ENCODE measurements around the gene TET1.
A peak's percentile ranks its signal among the peaks of the same experiment; 100 is the strongest.

TET1 gene

DNA sequence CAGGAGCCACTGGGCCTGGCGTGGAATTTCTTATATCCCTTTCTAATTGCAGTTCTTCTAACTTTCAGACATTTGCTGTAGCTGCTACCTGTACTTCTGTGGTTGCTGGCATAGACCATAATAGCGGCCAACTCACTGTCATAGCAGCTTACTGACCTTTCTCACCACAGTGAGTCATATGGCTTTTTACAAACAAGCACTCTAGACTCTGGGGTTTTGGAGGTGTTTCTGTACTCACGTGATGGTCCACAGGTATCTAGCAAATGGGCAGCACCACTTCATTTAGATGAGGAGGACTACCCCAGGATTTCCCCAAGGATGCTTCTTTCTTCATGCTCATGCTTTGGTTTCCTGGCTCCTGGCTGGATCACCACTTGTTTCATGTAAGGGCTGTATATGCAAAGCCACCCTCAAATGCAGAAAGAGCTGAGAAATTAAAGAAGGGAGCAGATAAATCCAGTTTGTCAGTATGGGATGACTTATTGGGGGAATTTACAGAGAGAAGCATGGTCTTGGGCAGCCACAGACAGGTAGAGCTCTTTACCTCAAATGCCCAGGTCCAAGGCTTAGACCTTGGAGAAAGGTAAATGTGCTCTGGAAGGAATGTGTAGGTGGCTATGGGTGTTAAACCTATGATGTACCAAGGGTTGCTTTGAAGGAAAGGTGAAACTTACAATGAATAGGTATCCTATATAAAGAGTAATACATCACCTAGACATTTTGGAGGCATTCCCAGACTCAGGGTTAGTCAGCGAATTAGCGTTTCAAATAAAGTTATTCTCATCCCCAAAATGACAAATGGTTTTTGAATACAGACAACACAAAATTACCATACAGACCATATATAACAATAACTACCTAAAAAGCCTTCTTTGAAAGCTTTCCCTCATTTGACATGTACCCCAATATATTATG is 16.9 kb upstream of the TET1 start:
- Histone ChIP-seq H3K9ac (ENCODE audit: low read length in 5 of 5) (no peak overlapping the region), H3K27ac (ENCODE audit: low read depth, low read length) (peak overlapping the region; percentile 45), H3K27me3 (ENCODE audit: control insufficient read depth in 5 of 5, insufficient read depth in 4 of 5, low read length in 5 of 5) (no peaks in the 10 kb centered on the region), H3K36me3 (ENCODE audit: control insufficient read depth in 5 of 5, insufficient read depth in 5 of 5, low read length in 5 of 5) (no peaks in the 10 kb centered on the region), H3K9me3 (ENCODE audit: control insufficient read depth in 5 of 5, low read length in 5 of 5) (no peaks in the 10 kb centered on the region), H3K4me3 (ENCODE audit: low read depth in 1 of 5, low read length in 5 of 5) (no peak overlapping the region), H3K4me1 (ENCODE audit: control insufficient read depth in 5 of 5, insufficient read depth in 5 of 5, low read length in 5 of 5) (peaks cover 0 to 27% (median 19%) of the 10 kb centered on the region in 5 donors)

DNA sequence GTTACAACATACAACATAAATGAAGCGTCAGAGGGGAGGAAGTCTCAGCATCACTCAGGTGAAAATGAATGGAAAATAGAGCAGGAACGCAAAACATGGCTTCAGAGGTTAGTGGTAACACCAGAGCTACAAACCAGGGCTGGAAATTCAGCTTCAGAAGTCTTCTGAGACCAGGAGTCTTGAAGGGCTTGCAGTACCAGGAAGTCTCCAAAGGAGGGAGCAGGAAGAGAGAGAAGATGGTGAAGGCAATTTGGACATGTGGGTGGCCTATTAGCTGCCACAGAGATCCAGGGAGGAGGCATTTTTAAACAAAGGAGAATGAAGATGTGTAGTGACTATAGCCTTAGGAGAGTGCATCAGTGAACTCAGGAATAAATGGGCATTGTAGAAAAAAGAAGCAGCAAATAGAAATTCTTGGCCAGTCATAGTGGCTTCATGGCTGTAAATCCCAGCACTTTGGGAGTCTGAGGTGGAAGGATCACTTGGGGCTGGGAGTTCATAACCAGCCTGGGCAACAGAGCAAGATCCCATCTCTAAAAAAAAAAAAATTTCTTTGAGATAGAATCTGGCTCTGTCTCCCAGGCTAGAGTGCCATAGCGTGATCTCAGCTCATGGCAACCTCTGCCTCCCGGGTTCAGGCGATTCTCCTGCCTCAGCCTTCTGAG is 9.3 kb upstream of the TET1 start:
- no peak overlapping the region for H3K9ac ChIP-seq (ENCODE audit: low read length in 5 of 5)
- H3K27ac ChIP-seq (ENCODE audit: low read depth, low read length): no peak overlapping the region
- H3K4me1 ChIP-seq (ENCODE audit: control insufficient read depth in 5 of 5, insufficient read depth in 5 of 5, low read length in 5 of 5): no peaks in the 10 kb centered on the region
- H3K9me3 ChIP-seq (ENCODE audit: control insufficient read depth in 5 of 5, low read length in 5 of 5): no peaks in the 10 kb centered on the region
- H3K4me3 ChIP-seq (ENCODE audit: low read depth in 1 of 5, low read length in 5 of 5): no peak overlapping the region
- no peaks in the 10 kb centered on the region for H3K27me3 ChIP-seq (ENCODE audit: control insufficient read depth in 5 of 5, insufficient read depth in 4 of 5, low read length in 5 of 5)
- no peaks in the 10 kb centered on the region for H3K36me3 ChIP-seq (ENCODE audit: control insufficient read depth in 5 of 5, insufficient read depth in 5 of 5, low read length in 5 of 5)

DNA sequence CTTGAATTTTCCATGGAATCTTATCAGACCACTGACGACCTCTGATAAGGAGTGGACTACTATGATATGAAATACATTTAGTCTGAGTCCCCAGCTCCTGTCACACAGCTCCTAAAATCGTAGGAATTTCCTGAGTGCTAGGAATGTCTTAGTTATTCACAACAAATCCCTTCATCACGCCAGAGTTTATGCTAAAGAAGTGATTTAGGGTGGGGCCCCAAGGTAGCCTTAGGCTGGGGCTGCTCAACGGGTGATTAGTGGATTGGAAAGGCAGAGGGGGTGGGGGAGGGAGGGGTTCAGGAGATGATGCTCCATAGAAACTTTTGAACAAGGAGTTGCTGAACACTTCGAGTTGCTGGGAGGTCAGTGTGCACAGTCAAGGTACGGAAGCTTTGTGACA is 7.0 kb upstream of the TET1 start:
- Histone ChIP-seq H3K9ac (ENCODE audit: low read length in 5 of 5) (no peak overlapping the region), H3K4me1 (ENCODE audit: control insufficient read depth in 5 of 5, insufficient read depth in 5 of 5, low read length in 5 of 5) (no peaks in the 10 kb centered on the region), H3K9me3 (ENCODE audit: control insufficient read depth in 5 of 5, low read length in 5 of 5) (no peaks in the 10 kb centered on the region), H3K36me3 (ENCODE audit: control insufficient read depth in 5 of 5, insufficient read depth in 5 of 5, low read length in 5 of 5) (no peaks in the 10 kb centered on the region), H3K4me3 (ENCODE audit: low read depth in 1 of 5, low read length in 5 of 5) (no peak overlapping the region), H3K27me3 (ENCODE audit: control insufficient read depth in 5 of 5, insufficient read depth in 4 of 5, low read length in 5 of 5) (no peaks in the 10 kb centered on the region), H3K27ac (ENCODE audit: low read depth, low read length) (no peak overlapping the region)

DNA sequence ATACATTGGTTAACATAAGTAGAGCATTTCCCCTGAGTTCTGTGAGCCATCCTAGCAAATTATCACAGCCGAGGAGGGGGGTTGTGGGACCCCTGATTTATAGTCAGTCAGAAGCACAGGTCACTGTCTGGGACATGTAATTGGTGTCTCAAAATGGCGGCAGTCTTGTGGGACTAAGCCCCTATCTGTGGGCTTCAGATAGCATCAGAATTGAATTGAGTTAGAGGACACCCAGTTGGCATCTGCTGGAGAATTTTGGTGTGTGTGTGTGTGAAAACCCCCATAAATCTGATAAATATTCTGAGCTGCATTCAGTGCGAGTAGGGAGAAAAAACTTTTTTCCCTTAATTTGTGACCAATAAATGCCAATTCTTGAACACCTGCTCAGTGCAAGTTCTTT is 6.5 kb upstream of the TET1 start:
- H3K4me3 ChIP-seq (ENCODE audit: low read depth in 1 of 5, low read length in 5 of 5): no peak overlapping the region

DNA sequence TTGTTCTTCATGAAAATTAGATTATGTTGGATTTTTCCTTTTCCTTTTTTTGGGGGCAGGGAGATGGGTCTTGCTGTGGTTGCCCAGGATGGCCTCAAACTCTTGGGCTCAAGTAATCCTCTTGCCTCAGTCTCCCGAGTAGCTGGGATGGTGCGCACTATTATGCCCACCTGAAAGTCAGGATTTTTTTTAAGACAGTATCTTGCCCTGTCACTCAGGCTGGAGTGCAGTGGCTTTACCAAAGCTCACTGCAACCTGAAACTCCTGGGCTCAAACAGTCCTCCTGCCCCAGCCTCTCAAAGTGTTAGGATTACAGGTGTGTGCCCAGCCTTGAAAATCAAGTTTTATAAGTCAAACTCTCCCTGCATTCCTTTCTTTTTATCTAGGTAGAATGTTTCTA is 1.7 kb upstream of the TET1 start:
- peaks cover 0 to 40% (median 36%) of the 10 kb centered on the region in 5 donors for H3K4me1 ChIP-seq (ENCODE audit: control insufficient read depth in 5 of 5, insufficient read depth in 5 of 5, low read length in 5 of 5)
- H3K27ac ChIP-seq (ENCODE audit: low read depth, low read length): no peak overlapping the region
- no peaks in the 10 kb centered on the region for H3K9me3 ChIP-seq (ENCODE audit: control insufficient read depth in 5 of 5, low read length in 5 of 5)
- H3K9ac ChIP-seq (ENCODE audit: low read length in 5 of 5): no peak overlapping the region
- H3K27me3 ChIP-seq (ENCODE audit: control insufficient read depth in 5 of 5, insufficient read depth in 4 of 5, low read length in 5 of 5): peaks cover 0 to 3% (median 0%) of the 10 kb centered on the region in 5 donors
- no peak overlapping the region for H3K4me3 ChIP-seq (ENCODE audit: low read depth in 1 of 5, low read length in 5 of 5)
- no peaks in the 10 kb centered on the region for H3K36me3 ChIP-seq (ENCODE audit: control insufficient read depth in 5 of 5, insufficient read depth in 5 of 5, low read length in 5 of 5)

More for the DNA sequence above, 6.5 kb upstream of the TET1 start:
- Histone ChIP-seq H3K4me1 (ENCODE audit: control insufficient read depth in 5 of 5, insufficient read depth in 5 of 5, low read length in 5 of 5) (no peaks in the 10 kb centered on the region), H3K9me3 (ENCODE audit: control insufficient read depth in 5 of 5, low read length in 5 of 5) (no peaks in the 10 kb centered on the region), H3K27ac (ENCODE audit: low read depth, low read length) (no peak overlapping the region), H3K36me3 (ENCODE audit: control insufficient read depth in 5 of 5, insufficient read depth in 5 of 5, low read length in 5 of 5) (no peaks in the 10 kb centered on the region), H3K27me3 (ENCODE audit: control insufficient read depth in 5 of 5, insufficient read depth in 4 of 5, low read length in 5 of 5) (no peaks in the 10 kb centered on the region), H3K9ac (ENCODE audit: low read length in 5 of 5) (no peak overlapping the region)

DNA sequence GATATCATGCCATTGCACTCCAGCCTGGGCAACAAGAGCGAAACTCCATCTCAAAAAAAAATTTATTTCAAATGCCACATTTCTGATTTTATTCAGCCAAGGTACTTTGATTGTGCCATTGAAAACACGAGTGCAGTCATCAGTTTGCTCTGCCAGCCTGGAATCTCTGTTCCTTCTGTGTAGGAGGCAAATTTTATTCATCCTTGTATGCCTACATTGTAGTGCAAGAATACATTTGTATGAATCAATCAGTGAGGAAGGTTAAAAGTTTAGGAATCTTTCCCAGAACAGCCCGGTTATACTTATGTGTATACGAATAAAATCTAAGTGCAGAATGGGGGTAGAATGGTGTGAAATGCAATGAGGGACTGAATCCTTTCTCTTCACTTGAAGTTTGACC is 886 bp upstream of the TET1 start:
- Histone ChIP-seq H3K9me3 (ENCODE audit: control insufficient read depth in 5 of 5, low read length in 5 of 5) (no peaks in the 10 kb centered on the region), H3K4me1 (ENCODE audit: control insufficient read depth in 5 of 5, insufficient read depth in 5 of 5, low read length in 5 of 5) (peaks cover 0 to 41% (median 36%) of the 10 kb centered on the region in 5 donors), H3K27ac (ENCODE audit: low read depth, low read length) (no peak overlapping the region), H3K27me3 (ENCODE audit: control insufficient read depth in 5 of 5, insufficient read depth in 4 of 5, low read length in 5 of 5) (peaks cover 0 to 3% (median 0%) of the 10 kb centered on the region in 5 donors), H3K4me3 (ENCODE audit: low read depth in 1 of 5, low read length in 5 of 5) (peak overlapping the region in 1 of 5 donors; percentile 91), H3K36me3 (ENCODE audit: control insufficient read depth in 5 of 5, insufficient read depth in 5 of 5, low read length in 5 of 5) (no peaks in the 10 kb centered on the region), H3K9ac (ENCODE audit: low read length in 5 of 5) (no peak overlapping the region)

DNA sequence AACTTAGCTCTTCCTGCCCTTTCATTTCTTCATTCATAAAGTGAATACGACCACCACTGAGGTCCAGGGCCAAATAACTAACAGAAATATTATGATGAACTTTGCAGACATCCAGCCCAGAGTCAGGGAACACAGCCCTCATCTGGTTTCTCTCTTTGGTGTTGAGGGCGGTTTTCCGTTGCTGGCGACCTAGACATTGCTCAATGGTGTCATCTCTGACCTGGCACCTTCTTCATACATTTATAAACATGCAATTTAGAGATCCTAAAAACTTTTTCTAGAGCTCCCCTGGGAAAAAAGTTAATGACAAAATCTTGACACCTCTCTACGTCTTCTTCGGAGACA is 324 bp upstream of the TET1 start:
- Histone ChIP-seq H3K27ac (ENCODE audit: low read depth, low read length) (no peak overlapping the region), H3K9ac (ENCODE audit: low read length in 5 of 5) (peak overlapping the region in 2 of 5 donors; percentile 59 to 66)

DNA sequence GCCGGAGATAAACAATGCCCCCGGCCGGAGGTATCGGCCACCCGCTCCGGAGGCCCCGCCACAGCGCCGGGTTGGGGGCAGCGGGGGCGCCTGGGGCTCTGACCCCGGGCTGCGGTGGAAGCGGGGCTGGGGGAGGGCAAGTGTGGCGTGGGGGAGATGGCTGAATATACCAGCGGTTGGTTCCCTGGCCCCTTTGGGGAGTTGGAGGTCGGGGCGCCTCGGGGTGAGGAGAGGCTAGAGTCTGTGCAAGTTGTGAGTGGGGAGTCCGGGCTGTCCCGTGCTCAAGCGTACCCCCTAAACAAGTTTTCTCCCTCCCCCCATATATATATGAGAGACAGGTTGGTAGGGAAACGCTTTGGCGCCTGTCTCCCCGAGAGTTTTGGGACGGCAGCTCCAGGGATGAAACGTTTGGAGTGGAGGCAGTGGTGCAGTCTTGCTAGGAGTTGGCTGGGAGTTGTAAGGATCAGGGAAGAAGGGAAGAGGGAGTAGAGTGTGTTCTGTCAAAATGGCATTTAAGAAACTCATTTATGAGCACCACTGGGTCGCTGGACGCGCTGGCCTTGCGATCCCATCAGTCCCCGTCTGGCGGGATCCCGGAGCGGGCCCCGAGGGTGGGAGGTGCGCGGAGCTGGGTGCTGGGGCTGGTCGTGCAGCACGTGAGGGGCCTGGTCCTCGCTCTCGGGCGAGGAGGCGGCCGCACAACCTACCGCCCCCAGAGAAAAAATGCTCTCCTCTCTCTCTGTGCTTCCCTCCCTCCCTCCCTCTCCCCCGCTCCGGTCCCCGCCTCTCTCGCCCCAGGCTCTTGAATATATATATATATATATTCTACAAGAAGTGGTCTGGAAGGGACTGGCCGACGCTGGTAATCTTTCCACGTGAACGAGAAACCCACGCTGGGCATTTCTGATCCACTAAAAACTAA is 1.1 kb downstream of the TET1 start:
- Histone ChIP-seq H3K9me3 (ENCODE audit: control insufficient read depth in 5 of 5, low read length in 5 of 5) (no peaks in the 10 kb centered on the region), H3K27me3 (ENCODE audit: control insufficient read depth in 5 of 5, insufficient read depth in 4 of 5, low read length in 5 of 5) (peaks cover 0 to 3% (median 0%) of the 10 kb centered on the region in 5 donors), H3K9ac (ENCODE audit: low read length in 5 of 5) (peak overlapping the region; percentile 38 to 87 (median 66)), H3K27ac (ENCODE audit: low read depth, low read length) (peak overlapping the region; percentile 37), H3K4me1 (ENCODE audit: control insufficient read depth in 5 of 5, insufficient read depth in 5 of 5, low read length in 5 of 5) (peaks cover 0 to 45% (median 39%) of the 10 kb centered on the region in 5 donors), H3K36me3 (ENCODE audit: control insufficient read depth in 5 of 5, insufficient read depth in 5 of 5, low read length in 5 of 5) (no peaks in the 10 kb centered on the region), H3K4me3 (ENCODE audit: low read depth in 1 of 5, low read length in 5 of 5) (peak overlapping the region; percentile 78 to 91 (median 89))

More for the DNA sequence above, 324 bp upstream of the TET1 start:
- H3K4me3 ChIP-seq (ENCODE audit: low read depth in 1 of 5, low read length in 5 of 5): peak overlapping the region; percentile 78 to 91 (median 88)
- no peaks in the 10 kb centered on the region for H3K9me3 ChIP-seq (ENCODE audit: control insufficient read depth in 5 of 5, low read length in 5 of 5)
- peaks cover 0 to 41% (median 36%) of the 10 kb centered on the region in 5 donors for H3K4me1 ChIP-seq (ENCODE audit: control insufficient read depth in 5 of 5, insufficient read depth in 5 of 5, low read length in 5 of 5)
- no peaks in the 10 kb centered on the region for H3K36me3 ChIP-seq (ENCODE audit: control insufficient read depth in 5 of 5, insufficient read depth in 5 of 5, low read length in 5 of 5)
- peaks cover 0 to 3% (median 0%) of the 10 kb centered on the region in 5 donors for H3K27me3 ChIP-seq (ENCODE audit: control insufficient read depth in 5 of 5, insufficient read depth in 4 of 5, low read length in 5 of 5)

DNA sequence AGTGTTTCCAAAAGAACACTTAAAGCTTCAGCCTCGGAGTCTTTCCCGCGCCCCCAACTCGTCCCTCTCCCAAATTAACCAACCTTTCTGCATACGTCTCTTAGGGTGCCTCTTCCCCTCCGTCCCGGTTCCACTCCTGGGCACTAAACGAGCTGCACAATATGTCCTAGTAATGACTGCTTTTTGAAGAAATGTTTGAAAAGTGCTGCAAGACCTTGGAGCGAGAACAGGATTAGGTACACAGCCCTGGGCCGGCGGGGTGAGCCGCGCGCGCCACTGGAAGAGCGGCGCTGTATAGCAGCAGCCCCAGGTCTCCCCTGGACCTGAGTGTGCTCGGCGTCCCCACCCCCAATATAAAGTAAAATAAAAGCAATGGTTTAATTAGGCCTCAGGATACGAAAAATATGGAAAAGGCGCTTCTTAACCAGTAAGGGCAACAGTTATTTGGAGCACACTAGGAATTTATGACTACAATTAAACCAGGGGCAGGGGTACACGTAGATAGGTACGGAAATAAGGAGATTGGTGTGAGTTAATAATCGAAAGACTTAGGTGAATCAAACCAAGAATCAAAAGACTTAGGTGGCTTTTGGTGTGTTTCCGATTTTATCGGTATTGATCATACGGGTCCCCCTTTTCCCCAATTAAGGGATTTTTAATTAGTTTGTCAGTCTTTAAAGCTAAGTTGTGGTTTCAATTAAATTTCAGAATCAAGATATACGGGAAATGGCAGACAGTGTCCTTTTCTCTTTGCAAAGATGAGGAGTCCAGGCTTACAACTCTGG is 1.9 kb downstream of the TET1 start:
- Histone ChIP-seq H3K27ac (ENCODE audit: low read depth, low read length) (peak overlapping the region; percentile 37), H3K9ac (ENCODE audit: low read length in 5 of 5) (peak overlapping the region in 3 of 5 donors; percentile 33 to 64 (median 40)), H3K4me3 (ENCODE audit: low read depth in 1 of 5, low read length in 5 of 5) (peak overlapping the region; percentile 50 to 91 (median 88)), H3K27me3 (ENCODE audit: control insufficient read depth in 5 of 5, insufficient read depth in 4 of 5, low read length in 5 of 5) (peaks cover 0 to 3% (median 0%) of the 10 kb centered on the region in 5 donors), H3K36me3 (ENCODE audit: control insufficient read depth in 5 of 5, insufficient read depth in 5 of 5, low read length in 5 of 5) (no peaks in the 10 kb centered on the region), H3K9me3 (ENCODE audit: control insufficient read depth in 5 of 5, low read length in 5 of 5) (no peaks in the 10 kb centered on the region), H3K4me1 (ENCODE audit: control insufficient read depth in 5 of 5, insufficient read depth in 5 of 5, low read length in 5 of 5) (peaks cover 0 to 52% (median 42%) of the 10 kb centered on the region in 5 donors)
